SIG-M5 (cell line): ENCODE results near the gene PHF21B.
"Not testable (repeated sequence)": the region's sequence is repeated elsewhere in the genome, so short reads cannot be mapped to it uniquely, and the experiment has no call there.

Experiments used
- DNase-seq: peaks from one replicate; lab custom pipeline; 2025; lab: John Stamatoyannopoulos, UW

Gene PHF21B

GRCh38 chr22:44988671-44989070 lies 21.1 kb downstream of the PHF21B start:
- no peak for DNase-seq

GRCh38 chr22:44986926-44987325 lies 22.9 kb downstream of the PHF21B start:
- no peak for DNase-seq

GRCh38 chr22:44985906-44986527 lies 23.8 kb downstream of the PHF21B start:
- no peak for DNase-seq

GRCh38 chr22:44983878-44984482 lies 25.8 kb downstream of the PHF21B start:
- DNase-seq = no peak

GRCh38 chr22:44982445-44982844 lies 27.4 kb downstream of the PHF21B start:
- no peak for DNase-seq

GRCh38 chr22:44981857-44982256 lies 27.9 kb downstream of the PHF21B start:
- no peak for DNase-seq

GRCh38 chr22:44979154-44979553 lies 30.7 kb downstream of the PHF21B start:
- DNase-seq = no peak

GRCh38 chr22:44975427-44976262 lies 34.2 kb downstream of the PHF21B start:
- peak; percentile 34 for DNase-seq

GRCh38 chr22:44974454-44974853 lies 35.4 kb downstream of the PHF21B start:
- DNase-seq = no peak

GRCh38 chr22:44973829-44974228 lies 36.0 kb downstream of the PHF21B start:
- DNase-seq = no peak

GRCh38 chr22:44972363-44973083 lies 37.3 kb downstream of the PHF21B start:
- DNase-seq = no peak

GRCh38 chr22:44971651-44972362 lies 38.0 kb downstream of the PHF21B start:
- DNase-seq = no peak

- DNase-seq = no peak
Observed at GRCh38 chr22:44970291-44970690, 39.5 kb downstream of the PHF21B start.

- DNase-seq = no peak
Observed at GRCh38 chr22:44969817-44970216, 40.0 kb downstream of the PHF21B start.

- no peak for DNase-seq
Observed at GRCh38 chr22:44968736-44969135, 41.1 kb downstream of the PHF21B start.

GRCh38 chr22:44965171-44965570 lies 44.6 kb downstream of the PHF21B start:
- DNase-seq = no peak

GRCh38 chr22:44964722-44965078 lies 45.1 kb downstream of the PHF21B start:
- no peak for DNase-seq

GRCh38 chr22:44963832-44964721 lies 45.7 kb downstream of the PHF21B start:
- no peak for DNase-seq

GRCh38 chr22:44962741-44963454 lies 46.9 kb downstream of the PHF21B start:
- DNase-seq = no peak

GRCh38 chr22:44961682-44962081 lies 48.1 kb downstream of the PHF21B start:
- not testable (repeated sequence) for DNase-seq
